D341Med (cell line): Measurements from ENCODE around the gene SERPIND1.
"Not testable (repeated sequence)": the region's sequence is repeated elsewhere in the genome, so short reads cannot be mapped to it uniquely, and the experiment has no call there.

Source experiments
- DNase-seq: peaks from one replicate; pipeline ENCODE4 v3.0.0; 2012; ENCODE audit warnings: low spot score

The SERPIND1 gene

DNA sequence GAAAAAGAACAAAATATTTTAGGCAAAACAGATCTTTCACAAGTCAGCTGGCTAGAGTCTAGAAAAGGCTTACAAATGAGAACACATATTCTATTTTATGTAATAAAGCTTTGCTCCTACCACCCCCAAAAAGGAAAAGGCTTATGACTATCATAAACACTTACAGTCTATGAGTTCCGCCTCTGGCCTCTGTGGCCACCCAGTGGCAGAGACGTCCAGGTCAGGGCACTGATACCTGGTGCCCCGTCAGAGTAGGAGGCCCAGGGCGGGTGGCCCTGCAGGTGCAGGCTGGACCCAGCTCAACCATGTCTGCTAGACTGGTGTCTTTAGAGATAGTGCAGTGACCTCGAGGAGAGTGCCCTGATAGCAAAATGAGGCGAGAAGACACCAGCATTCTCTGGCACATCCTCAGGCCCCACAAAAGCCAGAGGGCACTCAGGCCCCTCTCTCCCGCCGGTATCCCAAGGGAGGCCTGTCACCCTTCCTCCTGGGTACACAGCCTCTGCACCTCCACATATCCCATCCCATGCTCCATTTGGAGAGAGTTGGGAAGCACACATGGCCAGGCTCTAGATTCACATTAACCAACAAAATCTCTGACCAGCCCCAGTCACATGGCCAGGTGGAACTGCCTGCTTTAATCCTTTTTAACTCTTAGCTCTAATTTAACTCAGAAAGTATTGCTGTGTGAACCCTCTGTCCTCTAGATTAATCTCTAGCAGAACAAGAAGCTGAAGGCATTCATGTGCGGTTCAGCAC, 27.3 kb upstream of the SERPIND1 start:
- no peak for DNase-seq

DNA sequence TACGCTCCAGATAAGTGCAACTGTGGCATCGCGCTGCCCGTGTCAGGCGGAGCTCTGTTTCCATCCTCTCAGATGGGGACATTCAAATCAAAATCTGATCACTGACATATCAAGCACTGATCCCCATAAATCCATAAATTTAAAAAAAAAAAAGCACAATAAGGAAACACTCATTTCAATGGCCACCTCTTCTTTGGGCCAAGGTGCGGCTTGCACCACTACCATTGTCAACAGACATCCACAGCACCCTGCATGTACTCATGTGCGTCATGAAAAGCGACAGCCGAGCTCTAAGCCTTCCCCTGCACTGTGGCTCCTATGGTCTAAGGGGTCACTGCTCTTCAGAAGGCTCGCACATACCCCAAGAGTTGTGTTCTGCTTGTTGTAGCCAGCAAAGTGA, 26.7 kb upstream of the SERPIND1 start:
- no peak for DNase-seq

DNA sequence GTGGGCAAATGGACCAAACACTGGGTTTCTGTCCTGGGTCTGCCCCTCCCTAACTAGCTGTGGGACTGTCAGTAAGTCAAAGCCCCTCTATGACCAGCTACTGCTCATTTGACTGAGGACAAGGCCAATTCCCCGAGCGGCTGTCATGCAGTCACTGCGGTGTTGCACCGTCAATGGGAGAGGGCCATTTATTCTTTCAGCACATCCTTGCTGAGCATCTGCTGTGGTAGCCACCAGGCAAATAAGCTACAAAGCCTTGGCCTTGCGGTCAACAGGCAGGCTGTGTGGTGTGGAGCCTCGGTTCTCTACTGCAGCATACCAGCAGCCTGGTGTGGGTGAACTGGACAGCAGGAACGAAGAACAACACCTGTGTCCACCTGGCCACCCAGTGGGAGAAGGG, 25.8 kb upstream of the SERPIND1 start:
- no peak for DNase-seq

- no peak for DNase-seq
These were observed 25.0 kb upstream of the SERPIND1 start for GRCh38 chr22:20748731-20749428.

DNA sequence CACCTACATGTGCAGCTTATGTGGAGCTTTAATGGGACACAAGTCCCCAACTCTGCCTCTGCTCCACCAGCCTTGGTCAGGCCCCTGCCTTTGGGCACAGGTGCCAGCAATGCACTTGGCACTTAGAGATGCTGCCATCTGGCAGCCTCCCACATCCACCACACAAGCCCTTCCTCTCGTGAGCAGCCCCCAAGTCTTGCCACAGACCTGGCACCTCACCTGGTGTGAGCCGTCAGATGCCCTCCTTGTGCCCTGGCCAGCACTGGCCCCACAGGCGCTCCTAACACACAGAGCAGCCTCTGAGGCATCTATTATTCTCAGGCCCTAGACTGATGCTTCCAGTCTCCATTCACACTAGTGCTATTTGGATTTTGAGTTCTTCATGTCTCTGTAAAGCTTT, 24.5 kb upstream of the SERPIND1 start:
- no peak for DNase-seq

DNA sequence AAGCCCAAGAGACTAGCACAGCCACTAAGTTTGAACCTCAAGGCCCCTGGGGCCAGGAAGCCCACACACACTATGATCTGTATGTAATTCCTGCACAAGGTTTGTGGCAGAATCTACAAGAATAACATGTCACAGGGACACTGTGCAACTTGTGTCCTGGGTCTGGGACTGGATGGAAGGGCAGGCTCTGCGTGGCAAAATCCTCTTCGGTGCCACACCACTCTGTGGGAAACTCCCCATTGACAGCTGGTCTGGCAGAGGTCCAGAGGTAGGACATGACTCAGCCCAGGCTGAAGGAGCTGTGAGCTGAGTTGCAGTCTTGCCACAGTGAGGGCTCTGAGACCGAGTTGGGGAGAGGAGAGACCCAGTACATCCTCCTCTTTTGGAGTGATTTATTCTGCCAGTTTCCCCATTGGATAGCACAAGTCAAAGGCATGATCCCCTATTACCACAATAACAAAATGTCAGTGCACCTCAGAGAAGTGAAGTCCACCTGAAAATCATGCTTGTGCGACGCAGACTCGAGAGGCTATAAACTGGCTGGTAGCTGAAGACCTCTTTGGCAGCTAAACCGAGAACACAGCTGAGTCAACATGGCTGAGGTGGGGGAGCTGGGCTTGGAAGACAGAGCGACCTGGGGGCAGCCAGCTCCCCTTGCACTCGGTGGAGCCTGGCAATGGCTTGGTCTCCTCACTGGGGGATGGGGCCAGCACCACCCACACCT, 23.3 kb upstream of the SERPIND1 start:
- DNase-seq, result no peak

DNA sequence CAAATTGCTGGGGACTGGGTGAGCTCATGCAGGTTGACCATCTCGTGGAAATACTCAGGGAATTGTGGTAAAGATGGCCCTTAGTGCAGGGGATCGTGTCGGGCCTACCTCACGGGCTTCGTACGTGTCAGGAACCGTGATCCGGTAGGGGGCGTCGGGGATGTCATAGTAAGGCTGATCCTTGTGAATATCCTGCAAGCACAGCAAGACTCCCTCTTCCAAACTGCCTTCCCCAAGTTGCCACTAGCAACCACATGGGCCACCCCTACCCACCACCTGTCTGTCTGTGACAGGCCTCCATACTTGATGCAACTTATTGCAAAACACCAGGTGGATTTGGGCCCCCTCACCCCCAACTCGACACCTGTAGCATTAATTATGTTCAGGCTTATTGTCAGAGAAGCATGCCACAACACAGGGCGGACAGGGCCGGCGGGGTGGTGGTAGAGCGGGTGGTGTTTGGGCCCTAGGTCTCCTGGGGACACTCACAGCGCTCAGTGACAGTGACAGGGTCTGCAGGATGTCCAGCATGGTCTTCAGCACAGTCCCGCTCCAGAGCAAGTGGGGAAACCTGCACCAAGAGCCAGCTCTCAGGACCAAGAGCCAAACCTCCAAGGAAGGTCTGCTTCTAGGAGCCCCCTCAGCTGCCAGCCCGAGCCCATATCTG, 22.6 kb upstream of the SERPIND1 start:
- DNase-seq, result no peak

DNA sequence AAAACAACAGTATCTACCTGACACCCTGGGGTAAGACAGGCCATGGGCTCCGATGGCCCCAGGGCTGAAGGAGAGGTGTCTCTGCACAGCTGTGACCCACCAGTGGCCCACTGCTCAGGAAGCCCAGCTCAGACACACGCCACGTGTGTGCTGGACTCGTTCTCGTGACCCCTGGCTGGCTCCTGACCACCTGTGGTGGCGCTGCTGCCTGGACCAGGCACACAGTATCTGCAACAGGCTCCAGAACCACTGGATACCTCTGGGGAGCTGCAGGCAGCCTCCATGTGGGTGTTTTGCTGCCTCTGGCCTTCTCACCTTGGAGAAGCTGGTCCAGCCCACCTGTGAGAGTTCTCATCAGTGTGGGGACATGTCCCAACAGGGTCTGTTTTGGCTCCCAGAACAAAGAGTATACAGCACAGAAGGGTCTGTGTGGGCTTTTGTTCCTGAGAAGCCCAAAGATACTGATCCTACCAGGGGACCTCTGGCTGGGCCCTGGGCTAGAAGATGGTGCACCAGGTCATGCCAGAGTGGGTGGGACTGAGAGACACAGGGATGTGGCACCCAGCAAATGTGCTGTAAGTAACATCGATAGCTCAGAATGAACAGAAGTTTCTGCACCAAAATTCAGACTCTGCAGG, 21.7 kb upstream of the SERPIND1 start:
- no peak for DNase-seq

GRCh38 chr22:20752873-20753272, 21.0 kb upstream of the SERPIND1 start:
- DNase-seq, result no peak

DNA sequence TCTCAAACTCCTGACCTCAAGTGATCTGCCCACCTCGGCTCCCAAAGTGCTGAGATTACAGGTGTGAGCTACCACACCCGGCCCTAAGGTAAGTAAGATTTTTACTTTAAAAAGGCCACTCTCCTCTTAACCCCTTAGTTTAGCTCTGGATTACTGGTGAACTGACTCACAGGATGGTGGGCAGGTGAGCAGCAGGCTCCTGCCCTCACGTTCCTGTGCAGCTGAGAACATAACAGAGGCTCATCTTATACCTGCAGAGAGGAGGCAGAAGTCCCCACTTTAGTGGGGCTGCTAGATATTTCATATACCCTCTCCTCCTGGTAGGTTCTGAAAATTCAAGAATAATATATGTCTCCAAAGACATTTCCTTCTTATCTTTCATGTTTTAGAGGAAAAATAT, 17.1 kb upstream of the SERPIND1 start:
- DNase-seq, result no peak

- no peak for DNase-seq
These were observed 15.2 kb upstream of the SERPIND1 start for GRCh38 chr22:20758688-20759087.

DNA sequence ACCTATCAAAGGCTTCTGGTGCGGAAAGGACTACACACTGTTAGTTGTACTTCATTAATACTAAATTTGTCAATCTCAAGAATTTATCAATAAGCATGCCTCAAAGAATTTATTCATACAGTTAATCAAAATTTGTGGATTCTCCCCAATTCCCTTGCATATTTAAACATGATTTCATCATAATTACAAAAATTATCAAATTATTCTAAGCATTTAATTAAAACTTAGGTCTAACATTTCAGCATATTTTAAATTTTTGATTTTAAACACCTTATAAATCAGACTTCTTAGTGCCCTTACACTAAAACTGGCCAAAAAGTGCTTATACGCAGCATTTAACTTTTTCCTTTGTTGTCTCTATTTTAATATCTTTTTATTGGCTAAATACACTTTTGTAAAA, 13.8 kb upstream of the SERPIND1 start:
- no peak for DNase-seq

DNA sequence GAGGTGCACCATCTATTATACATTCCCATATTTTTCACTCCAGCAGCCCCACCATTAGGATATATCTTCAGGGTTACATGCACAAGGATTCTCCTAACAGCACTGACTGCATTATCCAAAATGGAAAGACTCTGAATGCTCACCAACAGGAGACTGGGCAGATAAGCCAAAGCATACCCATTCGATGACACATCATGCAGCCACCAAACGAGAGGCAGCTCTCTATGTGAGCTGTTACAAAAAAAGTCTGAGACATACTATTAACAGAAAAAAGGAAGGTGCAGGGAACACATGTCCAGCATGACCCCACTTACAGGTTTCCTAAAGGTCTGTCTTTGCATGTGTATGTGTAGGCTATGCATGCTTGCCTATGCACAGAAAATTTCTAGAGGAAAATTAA, 12.4 kb upstream of the SERPIND1 start:
- DNase-seq, result no peak

DNA sequence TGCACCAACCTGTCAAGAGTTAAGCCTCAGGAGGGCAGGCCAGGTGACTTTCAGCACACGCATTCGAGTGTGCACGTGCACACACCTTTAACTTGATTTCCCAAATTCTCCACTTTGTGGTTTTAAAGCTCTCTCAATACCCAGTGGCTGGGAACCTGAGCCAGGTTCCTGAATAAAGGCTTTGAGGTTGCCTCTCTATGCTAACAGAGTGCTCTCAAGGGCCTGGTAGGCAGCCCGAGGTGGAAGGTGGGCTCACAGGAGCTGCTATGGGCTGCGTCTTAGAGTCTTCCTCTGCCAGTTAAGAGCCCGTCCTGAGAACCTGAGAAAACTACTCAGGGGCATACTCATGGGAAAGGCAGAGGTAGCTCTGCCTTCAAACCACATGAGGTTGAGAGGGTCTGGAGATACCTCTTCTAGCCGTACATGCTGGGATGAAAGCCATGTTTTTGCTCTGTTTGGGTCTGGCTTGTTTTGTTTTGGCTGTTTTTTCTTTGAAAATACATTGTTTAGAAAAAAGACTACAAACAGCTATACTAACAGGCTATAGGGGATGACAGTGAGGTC, 11.6 kb upstream of the SERPIND1 start:
- DNase-seq, result no peak

DNA sequence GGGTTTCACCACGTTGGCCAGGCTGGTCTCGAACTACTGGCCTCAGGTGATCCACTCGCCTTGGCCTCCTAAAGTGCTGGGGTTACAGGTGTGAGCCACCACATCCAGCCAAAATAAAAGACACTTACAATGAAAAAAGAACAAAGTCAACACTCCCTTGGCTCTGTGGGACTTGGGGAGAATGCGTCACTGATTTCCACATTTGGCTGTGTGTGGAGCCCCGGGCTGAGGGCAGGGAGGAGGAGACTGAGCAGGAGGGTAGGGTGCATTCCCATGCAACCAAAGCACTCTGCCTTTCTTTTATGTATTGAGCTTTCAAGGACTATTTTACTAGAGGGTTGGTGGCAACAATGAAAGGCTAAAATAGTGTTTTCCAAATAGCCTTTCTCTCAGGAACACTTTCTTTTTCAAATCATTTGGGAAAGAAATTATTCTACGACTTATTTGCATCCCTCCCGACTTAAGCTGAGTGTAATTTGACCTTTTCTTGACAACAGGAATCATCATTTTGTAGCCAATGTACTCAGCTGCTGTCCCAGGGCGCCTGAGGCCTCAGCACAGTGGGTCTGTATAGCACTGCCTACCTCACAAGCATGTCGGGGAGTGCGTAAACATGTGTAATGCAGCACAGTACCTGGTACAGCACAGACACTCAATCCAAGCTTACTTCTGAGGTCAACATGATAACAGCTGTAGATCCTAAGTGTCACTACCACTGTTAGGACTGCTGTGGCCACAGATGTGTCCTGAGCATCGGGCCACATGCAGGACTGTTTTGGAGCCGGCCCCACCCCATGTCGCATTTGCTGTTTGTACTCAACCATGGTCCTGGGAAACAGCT, 10.1 kb upstream of the SERPIND1 start:
- no peak for DNase-seq

- DNase-seq, result no peak
These were observed 9.5 kb upstream of the SERPIND1 start for GRCh38 chr22:20764471-20764720.

DNA sequence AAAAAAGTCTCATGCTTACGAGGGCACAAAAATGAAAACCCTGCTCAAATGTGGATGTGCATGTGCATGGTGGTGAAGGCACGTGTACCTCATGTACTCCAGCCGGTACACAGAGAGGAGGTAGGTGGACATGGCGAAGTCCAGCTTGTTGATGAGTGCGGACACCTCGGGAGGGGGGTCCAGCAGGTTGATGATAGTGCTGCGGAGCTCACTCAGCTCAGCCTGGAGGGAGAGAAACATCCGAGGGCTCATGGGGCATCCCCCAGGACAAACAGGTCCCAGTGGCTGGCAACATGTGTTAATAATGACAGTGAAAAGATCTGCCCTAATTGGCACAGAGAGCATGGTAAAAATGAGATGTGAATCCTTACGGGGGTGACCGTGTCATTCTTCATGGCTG, 9.2 kb upstream of the SERPIND1 start:
- DNase-seq, result no peak

DNA sequence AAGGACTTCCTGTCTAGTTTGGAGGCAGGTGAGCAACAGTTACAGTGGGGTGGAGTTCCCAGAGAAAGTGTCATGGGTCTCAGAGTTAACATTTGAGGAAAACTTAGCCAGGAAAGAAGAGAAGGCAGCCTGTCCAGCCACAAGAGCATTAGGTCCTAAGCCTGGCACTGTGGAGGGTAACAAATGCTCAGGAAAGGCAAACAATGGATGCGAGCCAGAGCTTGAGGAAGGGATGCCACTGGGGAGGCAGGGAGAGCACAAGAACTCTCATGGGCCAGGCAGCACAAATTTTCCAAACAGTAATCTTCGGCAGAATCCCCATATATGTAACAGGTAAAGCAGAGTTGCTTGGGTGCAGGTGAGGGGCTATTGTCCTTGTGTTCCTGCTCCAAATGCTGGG, 8.0 kb upstream of the SERPIND1 start:
- no peak for DNase-seq

GRCh38 chr22:20766530-20766929, 7.4 kb upstream of the SERPIND1 start:
- no peak for DNase-seq

DNA sequence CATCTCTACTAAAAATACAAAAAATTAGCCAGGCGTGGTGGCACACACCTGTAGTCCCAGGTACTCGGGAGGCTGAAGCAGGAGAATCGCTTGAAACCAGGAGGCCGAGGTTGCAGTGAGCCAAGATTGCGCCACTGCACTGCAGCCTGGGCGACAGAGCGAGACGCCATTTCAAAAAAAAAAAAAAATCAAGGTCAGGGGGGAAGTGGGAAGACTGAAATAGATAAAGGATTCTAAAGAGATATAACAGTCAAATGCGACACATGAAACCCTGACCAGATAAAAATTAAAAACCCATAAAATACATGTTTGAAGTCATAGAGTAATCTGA, 4.5 kb upstream of the SERPIND1 start:
- DNase-seq, result not testable (repeated sequence)

- DNase-seq, result no peak
These were observed 1.8 kb upstream of the SERPIND1 start for GRCh38 chr22:20771918-20772625.
